HCEC 1CT (cell line): ENCODE results near the gene PRR19.

Source experiments
- DNase-seq: peaks from one replicate; pipeline ENCODE4 v3.0.0-alpha.2; 2017

Gene PRR19

DNA sequence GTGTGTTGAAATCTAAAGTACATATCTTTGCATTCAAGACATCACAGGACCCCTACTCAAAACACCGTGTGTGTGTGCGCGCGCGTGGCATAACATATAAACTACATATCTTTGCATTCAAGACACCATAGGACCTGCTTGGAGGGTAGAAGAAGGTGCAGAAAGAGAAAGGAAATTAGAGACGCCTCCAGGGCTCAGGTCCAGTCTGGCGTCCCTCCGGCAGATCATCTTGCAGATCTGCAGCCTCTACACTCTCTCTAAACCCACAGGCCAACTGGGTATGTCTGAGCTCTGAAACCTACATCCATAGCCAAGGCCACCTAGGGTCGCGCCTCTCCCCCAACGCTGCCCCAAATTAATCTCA, 1.2 kb downstream of the PRR19 start:
- no peak for DNase-seq

- no peak for DNase-seq
Measured at GRCh38 chr19:42303876-42304275, 1.9 kb downstream of the PRR19 start.

- DNase-seq = no peak
Measured at GRCh38 chr19:42306646-42307045, 4.7 kb downstream of the PRR19 start.

- no peak for DNase-seq
Measured at GRCh38 chr19:42309686-42310085, 7.8 kb downstream of the PRR19 start.

GRCh38 chr19:42311657-42312056, 9.7 kb downstream of the PRR19 start:
- DNase-seq = no peak

DNA sequence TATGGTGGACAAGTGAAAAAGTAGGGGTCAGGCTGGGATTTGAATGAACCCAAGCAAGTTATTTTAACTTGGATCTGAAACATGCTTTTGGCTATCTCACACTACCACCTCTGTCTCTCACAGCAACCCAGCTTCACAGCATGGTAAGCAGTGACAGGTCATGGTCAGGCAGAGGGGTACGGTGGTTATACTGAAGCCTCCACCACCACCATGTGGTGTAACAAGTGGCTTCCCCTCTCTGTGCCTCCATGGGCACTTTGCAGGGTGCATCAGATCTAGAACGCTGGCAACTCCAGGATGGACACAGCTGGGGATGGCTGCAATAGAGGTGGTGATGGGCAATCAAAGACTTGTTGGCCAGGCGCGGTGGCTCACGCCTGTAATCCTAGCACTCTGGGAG, 10.4 kb downstream of the PRR19 start:
- no peak for DNase-seq

- peak; percentile 30 for DNase-seq
Measured at GRCh38 chr19:42313096-42313839, 11.3 kb downstream of the PRR19 start, which contains the start of gene TMEM145. Gene TMEM145 (plus strand): TSS chr19:42313309. CDS start chr19:42313377, 68 bp downstream.

- DNase-seq = no peak
Measured at GRCh38 chr19:42313840-42314755, 12.2 kb downstream of the PRR19 start.

- no peak for DNase-seq
Measured at GRCh38 chr19:42315024-42315423, 13.1 kb downstream of the PRR19 start.

DNA sequence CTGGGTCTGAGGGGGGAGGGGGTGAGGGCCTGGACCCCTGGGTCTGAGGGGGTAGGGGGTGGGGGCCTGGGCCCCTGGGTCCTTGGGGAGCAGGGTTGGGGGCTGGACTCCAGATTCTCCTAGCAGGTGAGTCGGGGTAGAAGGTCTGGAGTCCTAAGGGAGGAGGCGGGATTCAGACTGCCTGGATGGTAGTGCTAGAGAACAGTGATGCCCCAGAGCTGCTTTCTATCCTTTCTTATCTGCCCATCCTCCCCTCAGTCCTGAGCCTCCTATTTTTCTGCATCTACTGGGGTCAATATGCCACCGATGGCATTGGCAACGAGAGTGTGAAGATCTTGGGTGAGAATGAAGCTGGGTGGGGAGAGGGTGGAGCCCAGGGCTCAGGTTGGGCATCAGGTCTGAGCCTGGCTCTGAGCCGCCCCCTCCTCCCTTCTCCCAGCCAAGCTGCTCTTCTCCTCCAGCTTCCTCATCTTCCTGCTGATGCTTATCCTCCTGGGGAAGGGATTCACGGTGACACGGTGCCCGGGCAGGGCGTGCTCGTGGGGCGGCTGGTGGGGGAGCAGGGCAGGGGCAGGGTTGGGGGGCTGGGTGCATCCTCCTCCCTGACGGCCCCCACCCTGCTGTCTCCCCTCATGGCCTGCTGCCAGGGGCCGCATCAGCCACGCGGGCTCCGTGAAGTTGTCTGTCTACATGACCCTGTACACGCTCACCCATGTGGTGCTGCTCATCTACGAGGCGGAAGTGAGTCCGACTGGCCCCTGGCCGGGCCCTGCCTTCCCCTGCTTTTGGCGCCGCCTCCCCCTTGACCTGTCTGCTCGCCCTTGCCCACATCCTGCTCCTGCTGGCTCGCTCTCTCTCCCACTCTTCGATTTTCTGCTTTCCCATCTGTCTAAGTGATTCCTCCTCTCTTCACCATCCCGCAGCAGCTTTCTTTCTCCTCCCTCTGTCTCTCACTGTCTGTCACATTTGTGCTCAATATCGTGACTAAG, 14.6 kb downstream of the PRR19 start:
- DNase-seq = peak; percentile 54

GRCh38 chr19:42317535-42317934, 15.6 kb downstream of the PRR19 start:
- DNase-seq = no peak

GRCh38 chr19:42322305-42322704, 20.4 kb downstream of the PRR19 start:
- no peak for DNase-seq

GRCh38 chr19:42323473-42323851, 21.5 kb downstream of the PRR19 start:
- no peak for DNase-seq

GRCh38 chr19:42323852-42324654, 22.1 kb downstream of the PRR19 start:
- no peak for DNase-seq

GRCh38 chr19:42324655-42325307, 22.8 kb downstream of the PRR19 start:
- DNase-seq = no peak

DNA sequence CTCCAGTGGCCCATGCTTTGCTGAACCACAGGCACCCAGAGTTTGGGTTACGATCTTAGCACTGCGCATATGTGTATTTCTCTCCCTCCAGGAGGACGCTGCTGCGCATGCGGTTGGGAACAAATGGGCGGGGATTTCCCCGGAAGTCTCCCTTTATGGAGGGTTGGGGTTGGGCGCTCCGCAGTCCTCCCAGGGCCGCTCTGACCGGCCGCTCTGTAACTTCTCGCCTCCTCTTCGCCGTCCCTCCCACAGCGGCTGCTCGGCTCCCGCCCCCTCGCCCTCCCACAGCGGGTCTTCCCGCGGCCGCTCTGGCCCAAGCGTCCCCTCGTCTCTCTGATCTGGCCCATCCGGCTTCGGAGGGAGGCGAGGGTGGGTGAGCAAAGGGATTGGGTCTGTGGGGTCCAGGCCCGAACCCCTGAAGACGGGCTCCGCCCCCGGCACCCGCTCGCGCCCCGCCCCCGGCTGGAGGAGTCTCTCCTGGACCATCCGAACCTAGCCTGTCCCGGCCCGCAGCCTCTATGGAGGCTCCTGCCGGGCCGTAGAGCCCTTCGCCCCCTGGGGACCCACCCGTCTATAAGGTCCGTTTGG, 23.5 kb downstream of the PRR19 start, which contains the start of gene MEGF8:
Gene MEGF8, plus strand, starts transcription at position 328 of the 588 bp plus-strand sequence. CDS start 609 bp downstream, outside the sequence.
- DNase-seq = peak; percentile 99

DNA sequence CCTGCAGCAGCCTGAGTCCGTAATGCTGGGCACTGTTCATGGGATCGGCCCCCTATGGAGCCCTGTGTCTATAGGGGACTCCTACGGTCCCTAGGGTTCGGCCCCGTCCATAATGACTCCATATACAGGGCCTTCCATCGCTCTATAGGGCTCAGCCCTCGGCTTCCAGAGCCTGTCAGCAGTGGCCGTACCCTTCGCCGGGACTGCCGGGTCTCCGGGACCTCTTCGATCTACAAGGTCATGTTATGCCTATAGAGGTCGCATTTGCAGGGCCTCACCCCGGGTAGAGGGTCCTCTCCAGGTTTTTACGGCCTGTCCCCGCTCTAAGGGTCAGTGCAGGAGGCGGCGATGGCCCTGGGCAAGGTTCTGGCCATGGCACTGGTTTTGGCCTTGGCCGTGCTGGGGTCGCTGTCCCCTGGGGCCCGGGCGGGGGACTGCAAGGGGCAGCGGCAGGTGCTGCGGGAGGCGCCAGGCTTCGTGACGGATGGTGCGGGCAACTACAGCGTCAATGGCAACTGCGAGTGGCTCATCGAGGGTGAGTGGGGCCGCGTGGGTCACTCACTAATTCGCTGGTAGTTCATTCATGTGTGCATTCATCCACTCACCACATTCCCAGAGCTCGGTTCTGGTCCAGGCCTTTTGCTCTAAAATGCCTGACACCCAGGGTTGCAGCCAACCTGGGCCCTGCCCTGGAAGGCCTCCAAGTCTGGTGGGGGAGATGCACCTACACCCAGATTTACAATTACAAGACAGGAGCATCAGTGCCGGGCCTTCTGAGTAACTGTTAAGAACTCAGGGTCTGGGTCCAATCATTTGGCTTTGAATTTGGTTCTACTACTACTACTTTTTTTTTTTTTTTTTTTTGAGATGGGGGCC, 24.2 kb downstream of the PRR19 start:
- DNase-seq = no peak

GRCh38 chr19:42326969-42327368, 25.0 kb downstream of the PRR19 start:
- no peak for DNase-seq

DNA sequence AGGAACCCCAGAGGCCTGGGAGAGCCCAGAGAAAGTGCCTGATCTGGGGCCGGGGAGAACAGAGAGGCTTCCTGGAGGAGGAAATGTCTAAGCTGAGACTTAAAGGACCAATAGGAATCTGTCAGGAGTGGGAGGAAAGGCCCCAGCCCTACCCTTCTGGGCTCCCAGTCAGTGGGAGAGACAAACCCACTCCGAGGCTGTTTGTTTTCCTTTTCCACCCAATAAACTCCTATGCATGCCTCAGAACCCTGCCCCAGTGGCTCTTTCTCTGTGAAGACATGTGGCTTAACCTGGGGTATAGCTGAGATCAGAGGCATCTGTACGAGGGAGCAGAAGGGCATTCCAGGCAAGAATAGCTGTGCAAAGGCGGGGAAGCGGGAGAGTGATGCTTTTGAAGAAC, 25.4 kb downstream of the PRR19 start:
- DNase-seq = no peak

DNA sequence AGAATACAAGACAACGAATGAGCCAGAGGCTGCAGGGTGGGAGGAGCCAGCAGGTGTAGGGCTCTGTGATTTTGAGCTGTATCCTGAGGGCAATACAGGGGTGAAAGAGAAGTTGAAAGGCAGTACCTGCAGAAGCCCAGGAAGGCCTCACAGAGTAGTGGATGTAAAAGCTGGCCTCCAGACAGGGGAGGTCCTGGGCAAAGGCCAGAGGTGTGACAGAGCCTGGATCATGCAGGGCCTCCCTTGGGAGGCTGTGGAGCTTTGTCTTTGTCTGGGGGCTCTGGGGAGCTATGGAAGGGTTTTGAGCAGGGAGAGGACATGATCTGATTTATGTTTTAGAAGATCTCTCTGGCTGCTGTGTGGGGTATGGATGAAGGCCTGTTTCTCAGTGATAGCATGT, 26.2 kb downstream of the PRR19 start:
- no peak for DNase-seq
